ENCODE data around the gene RETREG1.
"Not testable (repeated sequence)": the region's sequence is repeated elsewhere in the genome, so short reads cannot be mapped to it uniquely, and the experiment has no call there.

The RETREG1 gene

GRCh38 chr5:16480144-16480543 is 136.7 kb downstream of the RETREG1 start:
- Mint-ChIP-seq H3K9me3 (no peaks in the 10 kb centered on the region), H3K27me3 (peaks cover 8% of the 10 kb centered on the region), H3K27ac (ENCODE audit: low read depth) (no peak overlapping the region), H3K36me3 (ENCODE audit: insufficient read depth) (peaks cover 4% of the 10 kb centered on the region), H3K4me3 (no peak overlapping the region), H3K4me1 (no peaks in the 10 kb centered on the region)
- no peak for DNase-seq (ENCODE audit: low spot score in 2 of 2)
- ATAC-seq (replicated peaks; ENCODE audit: extremely low read depth, poor library complexity, severe bottlenecking), result no peak

GRCh38 chr5:16477541-16477940 is 139.3 kb downstream of the RETREG1 start:
- no peaks in the 10 kb centered on the region for H3K4me1 Mint-ChIP-seq
- H3K27ac Mint-ChIP-seq (ENCODE audit: low read depth), result no peak overlapping the region
- no peaks in the 10 kb centered on the region for H3K27me3 Mint-ChIP-seq
- no peak for ATAC-seq (replicated peaks; ENCODE audit: extremely low read depth, poor library complexity, severe bottlenecking)
- no peak overlapping the region for H3K4me3 Mint-ChIP-seq
- H3K36me3 Mint-ChIP-seq (ENCODE audit: insufficient read depth), result peaks cover 7% of the 10 kb centered on the region
- DNase-seq (ENCODE audit: low spot score in 2 of 2), result no peak
- H3K9me3 Mint-ChIP-seq, result no peaks in the 10 kb centered on the region

GRCh38 chr5:16476417-16476816 is 140.4 kb downstream of the RETREG1 start:
- not testable (repeated sequence) for DNase-seq (ENCODE audit: low spot score in 2 of 2); H3K27ac Mint-ChIP-seq (ENCODE audit: low read depth); ATAC-seq (replicated peaks; ENCODE audit: extremely low read depth, poor library complexity, severe bottlenecking); H3K9me3 Mint-ChIP-seq; H3K4me1 Mint-ChIP-seq; H3K4me3 Mint-ChIP-seq; H3K36me3 Mint-ChIP-seq (ENCODE audit: insufficient read depth); H3K27me3 Mint-ChIP-seq

GRCh38 chr5:16471387-16471786 is 145.4 kb downstream of the RETREG1 start:
- DNase-seq (ENCODE audit: low spot score in 2 of 2), result no peak
- peaks cover 10% of the 10 kb centered on the region for H3K36me3 Mint-ChIP-seq (ENCODE audit: insufficient read depth)

GRCh38 chr5:16467363-16468219 is 149.2 kb downstream of the RETREG1 start:
- Mint-ChIP-seq H3K4me3 (peak overlapping the region; percentile 99), H3K27me3 (no peaks in the 10 kb centered on the region), H3K36me3 (ENCODE audit: insufficient read depth) (peaks cover 32% of the 10 kb centered on the region), H3K27ac (ENCODE audit: low read depth) (peak overlapping the region; percentile 87), H3K4me1 (peaks cover 58% of the 10 kb centered on the region), H3K9me3 (no peaks in the 10 kb centered on the region)
- no peak for ATAC-seq (replicated peaks; ENCODE audit: extremely low read depth, poor library complexity, severe bottlenecking)
- no peak for DNase-seq (ENCODE audit: low spot score in 2 of 2)

More at GRCh38 chr5:16471387-16471786, 145.4 kb downstream of the RETREG1 start:
- ATAC-seq (replicated peaks; ENCODE audit: extremely low read depth, poor library complexity, severe bottlenecking), result no peak
- no peak overlapping the region for H3K4me3 Mint-ChIP-seq
- no peaks in the 10 kb centered on the region for H3K9me3 Mint-ChIP-seq
- H3K27me3 Mint-ChIP-seq, result no peaks in the 10 kb centered on the region
- peaks cover 22% of the 10 kb centered on the region for H3K4me1 Mint-ChIP-seq
- no peak overlapping the region for H3K27ac Mint-ChIP-seq (ENCODE audit: low read depth)

- Mint-ChIP-seq H3K27ac (ENCODE audit: low read depth) (peak within 1 kb of the TSS; percentile 96), H3K27me3 (no peaks in the 10 kb centered on the region), H3K4me1 (peaks cover 73% of the 10 kb centered on the region), H3K4me3 (peak within 1 kb of the TSS; percentile 99), H3K36me3 (ENCODE audit: insufficient read depth) (peaks cover 46% of the 10 kb centered on the region), H3K9me3 (no peaks in the 10 kb centered on the region)
- ATAC-seq (replicated peaks; ENCODE audit: extremely low read depth, poor library complexity, severe bottlenecking), result peak; percentile 88
- peak; percentile 80 to 81 for DNase-seq (ENCODE audit: low spot score in 2 of 2)
Observed at GRCh38 chr5:16465544-16466432, 151.0 kb downstream of the RETREG1 start, which contains the start of gene ZNF622. Gene ZNF622 (minus strand): TSS chr5:16465800. CDS start chr5:16465665, 135 bp downstream.

GRCh38 chr5:16464664-16465543 is 151.9 kb downstream of the RETREG1 start:
- Mint-ChIP-seq H3K4me3 (peak overlapping the region; percentile 99), H3K9me3 (no peaks in the 10 kb centered on the region), H3K36me3 (ENCODE audit: insufficient read depth) (peaks cover 49% of the 10 kb centered on the region), H3K27ac (ENCODE audit: low read depth) (peak overlapping the region; percentile 96), H3K27me3 (no peaks in the 10 kb centered on the region), H3K4me1 (peaks cover 82% of the 10 kb centered on the region)
- DNase-seq (ENCODE audit: low spot score in 2 of 2) (no peak), ATAC-seq (replicated peaks; ENCODE audit: extremely low read depth, poor library complexity, severe bottlenecking) (peak; percentile 1)

GRCh38 chr5:16464231-16464630 is 152.6 kb downstream of the RETREG1 start:
- peak overlapping the region; percentile 96 for H3K27ac Mint-ChIP-seq (ENCODE audit: low read depth)
- H3K27me3 Mint-ChIP-seq, result no peaks in the 10 kb centered on the region
- H3K4me3 Mint-ChIP-seq, result peak overlapping the region; percentile 99
- DNase-seq (ENCODE audit: low spot score in 2 of 2) (no peak), ATAC-seq (replicated peaks; ENCODE audit: extremely low read depth, poor library complexity, severe bottlenecking) (no peak)
- H3K36me3 Mint-ChIP-seq (ENCODE audit: insufficient read depth), result peaks cover 56% of the 10 kb centered on the region
- H3K4me1 Mint-ChIP-seq, result peaks cover 89% of the 10 kb centered on the region
- no peaks in the 10 kb centered on the region for H3K9me3 Mint-ChIP-seq

- Mint-ChIP-seq H3K4me1 (peaks cover 80% of the 10 kb centered on the region), H3K36me3 (ENCODE audit: insufficient read depth) (peaks cover 63% of the 10 kb centered on the region), H3K9me3 (no peaks in the 10 kb centered on the region), H3K27ac (ENCODE audit: low read depth) (peak overlapping the region; percentile 62), H3K4me3 (peak overlapping the region; percentile 47), H3K27me3 (no peaks in the 10 kb centered on the region)
- no peak for ATAC-seq (replicated peaks; ENCODE audit: extremely low read depth, poor library complexity, severe bottlenecking)
- no peak for DNase-seq (ENCODE audit: low spot score in 2 of 2)
Observed at GRCh38 chr5:16461782-16462181, 155.0 kb downstream of the RETREG1 start.

GRCh38 chr5:16461026-16461425 is 155.8 kb downstream of the RETREG1 start:
- no peaks in the 10 kb centered on the region for H3K9me3 Mint-ChIP-seq
- no peaks in the 10 kb centered on the region for H3K27me3 Mint-ChIP-seq
- H3K4me3 Mint-ChIP-seq, result peak overlapping the region; percentile 47
- peak overlapping the region; percentile 62 for H3K27ac Mint-ChIP-seq (ENCODE audit: low read depth)
- peaks cover 69% of the 10 kb centered on the region for H3K36me3 Mint-ChIP-seq (ENCODE audit: insufficient read depth)
- DNase-seq (ENCODE audit: low spot score in 2 of 2) (no peak), ATAC-seq (replicated peaks; ENCODE audit: extremely low read depth, poor library complexity, severe bottlenecking) (no peak)
- H3K4me1 Mint-ChIP-seq, result peaks cover 82% of the 10 kb centered on the region

- ATAC-seq (replicated peaks; ENCODE audit: extremely low read depth, poor library complexity, severe bottlenecking) (no peak), DNase-seq (ENCODE audit: low spot score in 2 of 2) (no peak)
- H3K36me3 Mint-ChIP-seq (ENCODE audit: insufficient read depth), result peaks cover 68% of the 10 kb centered on the region
- H3K4me1 Mint-ChIP-seq, result peaks cover 79% of the 10 kb centered on the region
- H3K9me3 Mint-ChIP-seq, result no peaks in the 10 kb centered on the region
- no peak overlapping the region for H3K4me3 Mint-ChIP-seq
- no peak overlapping the region for H3K27ac Mint-ChIP-seq (ENCODE audit: low read depth)
- H3K27me3 Mint-ChIP-seq, result no peaks in the 10 kb centered on the region
Observed at GRCh38 chr5:16459451-16459850, 157.3 kb downstream of the RETREG1 start.

- DNase-seq (ENCODE audit: low spot score in 2 of 2) (no peak), ATAC-seq (replicated peaks; ENCODE audit: extremely low read depth, poor library complexity, severe bottlenecking) (no peak)
- no peak overlapping the region for H3K27ac Mint-ChIP-seq (ENCODE audit: low read depth)
- H3K9me3 Mint-ChIP-seq, result no peaks in the 10 kb centered on the region
- H3K4me3 Mint-ChIP-seq, result no peak overlapping the region
- peaks cover 65% of the 10 kb centered on the region for H3K36me3 Mint-ChIP-seq (ENCODE audit: insufficient read depth)
- no peaks in the 10 kb centered on the region for H3K27me3 Mint-ChIP-seq
- H3K4me1 Mint-ChIP-seq, result peaks cover 69% of the 10 kb centered on the region
Observed at GRCh38 chr5:16457853-16458252, 158.9 kb downstream of the RETREG1 start.

All from central memory CD8-positive, alpha-beta T cell (primary cell).